WTC11 (cell line): ENCODE results near the gene HELZ. TPM values are rescaled to one million over a fixed set of nuclear protein-coding genes. Genes with fewer than 3 reads are reported as not detected.

ENCODE experiments used
- ATAC-seq: fragments of 200-7000 bp; cut with Tn5 transposase; 2 replicates; pipeline ENCODE4 v1.10.0; 2021; ENCODE audit warnings: mild to moderate bottlenecking, moderate library complexity
- CTCF ChIA-PET: fragments of 300-600 bp; sonication (Branson Sonifier 250); formaldehyde crosslinking; loops from one replicate; lab custom pipeline; 2021; ENCODE audit warnings: antibody characterized with exemption; lab: Charles Lee
- POLR2A ChIA-PET: fragments of 350-600 bp; sonication (Branson Sonifier 250); formaldehyde crosslinking; loops from one replicate; lab custom pipeline; 2021; ENCODE audit warnings: antibody characterized with exemption; lab: Charles Lee
- DNase-seq: peaks from one replicate; pipeline ENCODE4 v3.0.0; 2021; ENCODE audit warnings: low spot score
- H3K27ac Mint-ChIP-seq: 2 replicates; pipeline ENCODE4 v1.8.0; 2021; ENCODE audit warnings: mixed read lengths
- H3K27me3 Mint-ChIP-seq: 2 replicates; pipeline ENCODE4 v1.8.0; 2021; ENCODE audit warnings: low read depth, mild to moderate bottlenecking, moderate library complexity, mixed read lengths
- H3K36me3 Mint-ChIP-seq: 2 replicates; pipeline ENCODE4 v1.8.0; 2021; ENCODE audit warnings: mixed read lengths
- H3K4me1 Mint-ChIP-seq: 2 replicates; pipeline ENCODE4 v1.8.0; 2022; ENCODE audit warnings: mixed read lengths
- H3K4me3 Mint-ChIP-seq: 2 replicates; pipeline ENCODE4 v1.8.0; 2021; ENCODE audit warnings: mild to moderate bottlenecking, moderate library complexity, mixed read lengths
- H3K9me3 Mint-ChIP-seq: 2 replicates; pipeline ENCODE4 v1.8.0; 2021; ENCODE audit warnings: mixed read lengths
- SMAD4 ChIP-seq: sonication (generic); formaldehyde crosslinking; IDR thresholded peaks from 2 replicates; pipeline ENCODE4 v1.8.0; 2022; ENCODE audit warnings: mild to moderate bottlenecking, missing genetic modification reagents
- ZNF396 ChIP-seq: fragments of 250-450 bp; sonication (Bioruptor Pico); IDR thresholded peaks from 2 replicates; pipeline ENCODE4 v1.8.0; 2021; ENCODE audit warnings: mild to moderate bottlenecking, moderate library complexity, borderline replicate concordance
- total RNA-seq: library from RNA; stranded (reverse); gene quantifications from 3 replicates; pipeline ENCODE4 v1.2.3, GENCODE V29; 2021
- TF ChIP-seq, protein P1 (sequence below): fragments of 200-600 bp; IDR thresholded peaks from 2 replicates; pipeline ENCODE4 v1.8.0; 2022; ENCODE audit warnings: antibody characterized with exemption

The HELZ gene
- total RNA-seq, 1 experiment from 2014 or later, result 49.1 TPM

DNA sequence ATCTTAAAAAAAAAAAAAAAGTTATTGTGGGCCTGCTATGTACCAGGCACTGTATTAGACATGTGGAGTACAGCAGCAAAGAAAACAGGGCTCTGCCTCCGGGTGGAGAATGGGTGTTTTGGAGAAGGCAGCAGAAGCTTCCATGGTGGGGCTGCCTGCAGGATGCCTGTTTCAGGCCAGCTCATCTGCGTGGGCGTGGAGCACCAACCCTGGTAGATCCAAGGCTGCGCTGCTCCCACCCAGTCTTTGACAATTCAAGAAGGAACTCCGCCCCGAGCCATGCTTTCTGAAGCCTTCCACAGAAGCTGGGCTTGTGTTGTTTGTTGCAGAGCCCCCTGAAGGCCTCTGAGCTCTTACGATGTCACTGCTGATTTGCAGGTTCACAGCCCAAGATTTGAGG is 223.8 kb downstream of the HELZ start:
- TF ChIP-seq ZNF396, result no peak
- TF ChIP-seq, protein P1, sequence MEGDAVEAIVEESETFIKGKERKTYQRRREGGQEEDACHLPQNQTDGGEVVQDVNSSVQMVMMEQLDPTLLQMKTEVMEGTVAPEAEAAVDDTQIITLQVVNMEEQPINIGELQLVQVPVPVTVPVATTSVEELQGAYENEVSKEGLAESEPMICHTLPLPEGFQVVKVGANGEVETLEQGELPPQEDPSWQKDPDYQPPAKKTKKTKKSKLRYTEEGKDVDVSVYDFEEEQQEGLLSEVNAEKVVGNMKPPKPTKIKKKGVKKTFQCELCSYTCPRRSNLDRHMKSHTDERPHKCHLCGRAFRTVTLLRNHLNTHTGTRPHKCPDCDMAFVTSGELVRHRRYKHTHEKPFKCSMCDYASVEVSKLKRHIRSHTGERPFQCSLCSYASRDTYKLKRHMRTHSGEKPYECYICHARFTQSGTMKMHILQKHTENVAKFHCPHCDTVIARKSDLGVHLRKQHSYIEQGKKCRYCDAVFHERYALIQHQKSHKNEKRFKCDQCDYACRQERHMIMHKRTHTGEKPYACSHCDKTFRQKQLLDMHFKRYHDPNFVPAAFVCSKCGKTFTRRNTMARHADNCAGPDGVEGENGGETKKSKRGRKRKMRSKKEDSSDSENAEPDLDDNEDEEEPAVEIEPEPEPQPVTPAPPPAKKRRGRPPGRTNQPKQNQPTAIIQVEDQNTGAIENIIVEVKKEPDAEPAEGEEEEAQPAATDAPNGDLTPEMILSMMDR, result no peak
- no peak for TF ChIP-seq SMAD4 (CRISPR knock-in tag)
- TF ChIP-seq, all 79 proteins: peak for 0
- CTCF ChIA-PET, result interaction anchor here (1.4 kb wide), 1 partner anchor 10 kb away, joined by 3 read pairs; no protein-coding TSS in a partner anchor
- POLR2A ChIA-PET, result no interaction called here

More for the DNA sequence above, 223.8 kb downstream of the HELZ start:
- ATAC-seq, result no peak
- Mint-ChIP-seq H3K4me1 (peaks cover 4% of the 10 kb centered on the region), H3K27me3 (no peaks in the 10 kb centered on the region), H3K36me3 (no peaks in the 10 kb centered on the region), H3K4me3 (no peak overlapping the region), H3K9me3 (no peaks in the 10 kb centered on the region), H3K27ac (no peak overlapping the region)
- DNase-seq, result no peak

Other genes with a start within 250 kb of the HELZ start
- gene CACNG1, start 200.6 kb downstream of the HELZ start, total RNA-seq, result not detected in 3 replicates
- gene PSMD12, start 121.4 kb upstream of the HELZ start, total RNA-seq, result 58.9 to 66.9 TPM (median 59.0 TPM) in 3 replicates
- 36.9 to 42.0 TPM (median 39.8 TPM) in 3 replicates for gene PITPNC1, start 132.1 kb upstream of the HELZ start, total RNA-seq